Measurements from ENCODE around the gene CASK.

Gene CASK

DNA sequence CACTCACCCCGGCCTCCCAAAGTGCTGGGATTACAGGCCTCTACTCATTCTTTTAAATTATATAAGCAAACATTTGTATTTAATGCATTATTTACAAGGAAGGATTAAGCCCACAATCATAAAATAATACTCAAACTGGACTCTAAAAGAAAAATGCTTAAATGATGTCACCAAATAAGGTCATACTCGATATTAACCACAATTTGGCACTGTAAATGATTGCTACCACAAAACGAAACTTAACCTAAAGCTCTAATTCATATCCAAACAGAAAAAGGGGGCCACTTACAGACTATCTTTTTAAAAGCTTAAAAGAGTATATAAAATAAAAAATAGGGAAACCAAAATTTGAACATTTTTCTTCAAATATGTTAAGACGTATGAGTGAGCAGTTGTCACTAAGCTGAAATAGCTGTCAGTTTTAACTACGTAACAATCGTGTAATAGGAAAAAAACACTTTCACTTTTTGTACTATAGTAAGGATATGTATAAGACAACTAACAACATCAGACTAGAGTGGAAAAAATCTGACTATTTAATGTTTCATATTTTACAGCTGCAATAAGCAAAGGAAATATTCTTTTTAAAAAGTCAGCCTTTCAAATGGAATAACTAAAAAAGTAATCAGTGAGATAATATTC lies 342.8 kb downstream of the CASK start:
- CTCF ChIA-PET = interaction anchor here (1.7 kb wide), 1 partner anchor 179 kb away, joined by 5 read pairs; no protein-coding TSS in a partner anchor
- no peak for DNase-seq (ENCODE audit: extremely low spot score)
- POLR2A ChIA-PET = no interaction called here
- no peak for TF ChIP-seq CTCF (IDR thresholded peaks at IDR 0.05; ENCODE audit: control extremely low read depth, extremely low read depth, low read depth, missing control alignments)

DNA sequence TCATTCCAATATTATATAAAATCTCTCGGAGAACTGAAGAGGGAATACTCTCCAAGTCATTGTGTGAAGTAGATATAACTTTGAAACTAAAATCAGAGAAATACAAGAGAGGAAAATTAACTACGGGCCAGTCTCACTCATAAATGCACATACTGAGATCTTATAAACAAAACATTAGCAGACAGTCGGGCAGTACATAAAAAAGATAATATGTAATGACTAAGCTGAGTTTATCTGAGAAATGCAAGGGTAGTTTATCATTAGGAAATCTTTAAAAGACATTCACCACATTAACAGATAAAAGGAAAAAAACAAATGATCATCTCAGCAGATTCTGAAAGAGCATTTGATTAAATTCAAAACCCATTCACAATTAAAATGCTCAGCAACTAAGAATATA lies 359.5 kb downstream of the CASK start:
- ChIA-PET CTCF (no interaction called here), POLR2A (no interaction called here)
- no peak for TF ChIP-seq CTCF (IDR thresholded peaks at IDR 0.05; ENCODE audit: control extremely low read depth, extremely low read depth, low read depth, missing control alignments)
- no peak for DNase-seq (ENCODE audit: extremely low spot score)

GRCh38 chrX:41561045-41561444 lies 362.3 kb downstream of the CASK start:
- TF ChIP-seq CTCF (IDR thresholded peaks at IDR 0.05; ENCODE audit: control extremely low read depth, extremely low read depth, low read depth, missing control alignments) = no peak
- ChIA-PET CTCF (interaction anchor here (1.9 kb wide), 1 partner anchor 198 kb away, joined by 8 read pairs; no protein-coding TSS in a partner anchor), POLR2A (interaction anchor here (0.5 kb wide), 1 partner anchor 205 kb away, joined by 5 read pairs; no protein-coding TSS in a partner anchor)
- peak; percentile 32 for DNase-seq (ENCODE audit: extremely low spot score)

DNA sequence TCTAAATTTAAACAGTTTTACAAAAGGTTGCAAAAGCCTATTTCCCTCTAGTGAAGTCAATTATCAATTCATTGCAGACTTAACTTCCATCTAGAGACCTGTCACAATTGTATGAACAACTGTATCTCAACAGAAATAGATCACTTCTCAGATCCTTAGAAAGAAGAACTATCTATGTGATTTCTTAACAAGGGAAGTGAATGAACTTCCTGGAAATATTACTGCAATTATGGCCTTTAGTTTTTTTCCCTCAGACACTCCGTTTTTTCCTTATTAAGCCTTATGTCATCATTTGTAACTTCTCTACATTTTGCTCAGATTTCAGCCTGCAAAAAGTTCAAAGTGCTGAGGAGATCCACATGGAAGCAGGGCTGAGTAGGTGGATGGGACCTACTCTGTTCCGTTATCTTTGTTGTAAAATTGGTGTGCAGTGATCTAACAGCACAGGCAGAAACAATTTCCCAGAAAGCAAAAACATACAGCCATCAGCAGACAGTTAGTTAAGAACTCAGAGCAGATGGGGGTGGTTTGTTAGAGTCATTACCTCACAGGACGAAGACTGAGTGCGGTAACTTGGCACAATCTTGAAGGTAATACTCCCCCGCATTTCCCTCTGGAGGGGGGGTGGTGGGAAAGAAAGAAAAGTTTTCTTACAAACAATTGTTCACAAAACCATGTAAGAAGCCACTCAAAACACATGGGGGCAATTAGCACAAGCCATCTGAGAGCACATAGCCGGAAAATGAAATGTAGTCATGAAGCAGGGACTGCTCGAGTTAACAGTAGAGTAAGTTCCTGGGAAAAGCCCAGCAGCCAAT lies 363.9 kb downstream of the CASK start:
- ChIA-PET CTCF (interaction anchor here (1.8 kb wide), 1 partner anchor 200 kb away, joined by 25 read pairs; no protein-coding TSS in a partner anchor), POLR2A (no interaction called here)
- DNase-seq (ENCODE audit: extremely low spot score) = no peak
- no peak for TF ChIP-seq CTCF (IDR thresholded peaks at IDR 0.05; ENCODE audit: control extremely low read depth, extremely low read depth, low read depth, missing control alignments)

- peak; percentile 32 for TF ChIP-seq CTCF (IDR thresholded peaks at IDR 0.05; ENCODE audit: control extremely low read depth, extremely low read depth, low read depth, missing control alignments)
- DNase-seq (ENCODE audit: extremely low spot score) = peak; percentile 23
- ChIA-PET POLR2A (no interaction called here), CTCF (interaction anchor here (1.0 to 1.8 kb wide), 3 partner anchors 201 to 223 kb away, joined by 3 to 25 read pairs (median 3); no protein-coding TSS in a partner anchor)
Measured at GRCh38 chrX:41558531-41558930, 364.8 kb downstream of the CASK start.

GRCh38 chrX:41556958-41557357 lies 366.4 kb downstream of the CASK start:
- CTCF ChIA-PET = no interaction called here
- POLR2A ChIA-PET = no interaction called here
- no peak for TF ChIP-seq CTCF (IDR thresholded peaks at IDR 0.05; ENCODE audit: control extremely low read depth, extremely low read depth, low read depth, missing control alignments)
- DNase-seq (ENCODE audit: extremely low spot score) = no peak
